Body of pancreas (tissue), 4 donors: ENCODE measurements around the gene ISM1.

Experiments
- POLR2A ChIP-seq, 3 donors: fragments of 450-650 bp; IDR thresholded peaks; one replicate each; pipeline ENCODE4 v1.6.1; 2016; ENCODE audit warnings: antibody characterized with exemption in 3 of 3, mild to moderate bottlenecking in 2 of 3
- TF ChIP-seq, protein P1 (sequence below), 7 experiments: fragments of 450-650 bp in 4 of 7; fragments of 200-600 bp in 3 of 7; sonication (generic) in 3 of 7; IDR thresholded peaks; one replicate each; pipeline ENCODE4 v1.5.1; 2016 to 2019; ENCODE audit warnings: antibody characterized with exemption in 7 of 7

- TF ChIP-seq, protein P1, sequence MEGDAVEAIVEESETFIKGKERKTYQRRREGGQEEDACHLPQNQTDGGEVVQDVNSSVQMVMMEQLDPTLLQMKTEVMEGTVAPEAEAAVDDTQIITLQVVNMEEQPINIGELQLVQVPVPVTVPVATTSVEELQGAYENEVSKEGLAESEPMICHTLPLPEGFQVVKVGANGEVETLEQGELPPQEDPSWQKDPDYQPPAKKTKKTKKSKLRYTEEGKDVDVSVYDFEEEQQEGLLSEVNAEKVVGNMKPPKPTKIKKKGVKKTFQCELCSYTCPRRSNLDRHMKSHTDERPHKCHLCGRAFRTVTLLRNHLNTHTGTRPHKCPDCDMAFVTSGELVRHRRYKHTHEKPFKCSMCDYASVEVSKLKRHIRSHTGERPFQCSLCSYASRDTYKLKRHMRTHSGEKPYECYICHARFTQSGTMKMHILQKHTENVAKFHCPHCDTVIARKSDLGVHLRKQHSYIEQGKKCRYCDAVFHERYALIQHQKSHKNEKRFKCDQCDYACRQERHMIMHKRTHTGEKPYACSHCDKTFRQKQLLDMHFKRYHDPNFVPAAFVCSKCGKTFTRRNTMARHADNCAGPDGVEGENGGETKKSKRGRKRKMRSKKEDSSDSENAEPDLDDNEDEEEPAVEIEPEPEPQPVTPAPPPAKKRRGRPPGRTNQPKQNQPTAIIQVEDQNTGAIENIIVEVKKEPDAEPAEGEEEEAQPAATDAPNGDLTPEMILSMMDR (IDR thresholded peaks at IDR 0.05), result no peak
- TF ChIP-seq POLR2A (IDR thresholded peaks at IDR 0.05), result peak; percentile 28 to 76 (median 68)
These were observed 725 bp upstream of the ISM1 start for GRCh38 chr20:13220194-13220903.
